Upper lobe of left lung (tissue), 6 donors: Measurements from ENCODE around the gene TOMM22. TPM values are rescaled to one million over a fixed set of nuclear protein-coding genes. Genes with fewer than 3 reads are reported as not detected.
A peak's percentile ranks its signal among the peaks of the same experiment; 100 is the strongest.

ENCODE experiments used
- ATAC-seq, 2 donors: fragments of 200-7000 bp; cut with Tn5 transposase; one replicate each; pipeline ENCODE4 v1.9.1; 2022; ENCODE audit warnings: mild to moderate bottlenecking in 2 of 2, moderate library complexity in 2 of 2; ENCODE audit not compliant: low FRiP score in 2 of 2
- DNase-seq, 2 donors: peaks; one replicate each; pipeline ENCODE4 v3.0.0-alpha.2; 2019 to 2020
- H3K27ac ChIP-seq, 4 donors: fragments of 200-600 bp; sonication (generic); one replicate each; pipeline ENCODE4 v1.5.1; 2016 to 2019
- H3K27me3 ChIP-seq, 4 donors: fragments of 200-600 bp; sonication (generic); one replicate each; pipeline ENCODE4 v1.5.1; 2017 to 2019
- H3K36me3 ChIP-seq, 4 donors: fragments of 200-600 bp; sonication (generic); one replicate each; pipeline ENCODE4 v1.5.1; 2016 to 2019
- H3K4me1 ChIP-seq, 4 donors: fragments of 200-600 bp; sonication (generic); one replicate each; pipeline ENCODE4 v1.5.1; 2018 to 2019
- H3K4me3 ChIP-seq, 4 donors: fragments of 200-600 bp; sonication (generic); one replicate each; pipeline ENCODE4 v1.5.1; 2017 to 2019; ENCODE audit warnings: mild to moderate bottlenecking in 2 of 4, moderate library complexity in 1 of 4
- H3K9me3 ChIP-seq, 4 donors: fragments of 200-600 bp; sonication (generic); one replicate each; pipeline ENCODE4 v1.5.1; 2018 to 2019
- CTCF ChIP-seq, 6 experiments: fragments of 450-650 bp in 4 of 6; fragments of 200-600 bp in 2 of 6; sonication (generic) in 2 of 6; IDR thresholded peaks; one replicate each; pipeline ENCODE4 v1.5.1; 2016 to 2019; ENCODE audit warnings: antibody characterized with exemption in 6 of 6
- EP300 ChIP-seq, 4 donors: sonication (generic); formaldehyde crosslinking; IDR thresholded peaks; one replicate each; pipeline ENCODE4 v1.5.1; 2017; ENCODE audit warnings: antibody characterized with exemption in 4 of 4, control low read depth in 2 of 4
- POLR2A ChIP-seq, 4 donors: fragments of 450-650 bp; IDR thresholded peaks; one replicate each; pipeline ENCODE4 v1.5.1; 2016 to 2017; ENCODE audit warnings: antibody characterized with exemption in 4 of 4, mild to moderate bottlenecking in 2 of 4
- POLR2AphosphoS5 ChIP-seq, 2 donors: sonication (generic); formaldehyde crosslinking; IDR thresholded peaks; one replicate each; pipeline ENCODE4 v1.5.1; 2017; ENCODE audit warnings: antibody characterized with exemption in 2 of 2
- WGBS, 2 donors: methylation state at CpG; one replicate each; pipeline ENCODE4 v1.1.5; 2017 to 2018; 5-methylcytosine and 5-hydroxymethylcytosine counted together
- total RNA-seq, 6 donors: library from RNA; depleted of rRNA in 4 of 6; stranded (reverse); fragments of >200 nt in 4 of 6; gene quantifications; one replicate each; pipeline versions ENCODE4 v1.1.0 to v1.2.1, GENCODE V29; 2016 to 2021
- donor health status: DM: no; HTN: no; CAD: no; lungs with moderate emphysema.
- donor health status: DM: no; HTN: yes; CAD: no; lungs with severe emphysema.

The TOMM22 gene
- total RNA-seq, 6 donors from 2014 or later = 9.4 to 60.3 (median 24.1) TPM

- H3K36me3 ChIP-seq = peaks cover 50 to 100% (median 94%) of the 10 kb centered on the region in 4 donors
- TF ChIP-seq CTCF (IDR thresholded peaks at IDR 0.05) (no peak), EP300 (IDR thresholded peaks at IDR 0.05) (no peak), POLR2AphosphoS5 (IDR thresholded peaks at IDR 0.05) (no peak), POLR2A (IDR thresholded peaks at IDR 0.05) (no peak)
- H3K27me3 ChIP-seq = no peaks in the 10 kb centered on the region
- no peak overlapping the region for H3K27ac ChIP-seq
- no peaks in the 10 kb centered on the region for H3K4me1 ChIP-seq
- H3K4me3 ChIP-seq = no peak overlapping the region
- ATAC-seq (no peak), DNase-seq (no peak)
- no peaks in the 10 kb centered on the region for H3K9me3 ChIP-seq
- WGBS, 2 donors = 94 to 96% methylated on average over 7 to 17 of the region's 18 CpGs
Measured at GRCh38 chr22:38725900-38726655, 44.3 kb downstream of the TOMM22 start.

- ATAC-seq (no peak), DNase-seq (no peak)
- TF ChIP-seq POLR2A (IDR thresholded peaks at IDR 0.05) = no peak
- Histone ChIP-seq H3K27ac (no peak overlapping the region), H3K9me3 (no peaks in the 10 kb centered on the region), H3K4me1 (no peaks in the 10 kb centered on the region), H3K27me3 (no peaks in the 10 kb centered on the region), H3K36me3 (peaks cover 50 to 100% (median 96%) of the 10 kb centered on the region in 4 donors), H3K4me3 (no peak overlapping the region)
- 95% methylated on average over 11 to 12 of the region's 12 CpGs for WGBS, 2 donors
Measured at GRCh38 chr22:38727123-38727522, 45.4 kb downstream of the TOMM22 start.

GRCh38 chr22:38727530-38728451, 46.0 kb downstream of the TOMM22 start:
- no peak overlapping the region for H3K27ac ChIP-seq
- ATAC-seq (no peak), DNase-seq (no peak)
- 94 to 98% methylated on average over 14 to 15 of the region's 15 CpGs for WGBS, 2 donors
- TF ChIP-seq EP300 (IDR thresholded peaks at IDR 0.05) (no peak), POLR2A (IDR thresholded peaks at IDR 0.05) (no peak), POLR2AphosphoS5 (IDR thresholded peaks at IDR 0.05) (no peak), CTCF (IDR thresholded peaks at IDR 0.05) (no peak)
- no peak overlapping the region for H3K4me3 ChIP-seq
- peaks cover 50 to 100% (median 94%) of the 10 kb centered on the region in 4 donors for H3K36me3 ChIP-seq
- no peaks in the 10 kb centered on the region for H3K9me3 ChIP-seq
- H3K27me3 ChIP-seq = no peaks in the 10 kb centered on the region
- H3K4me1 ChIP-seq = peaks cover 0 to 6% (median under 1%) of the 10 kb centered on the region in 4 donors

- ATAC-seq (no peak), DNase-seq (peak in 1 of 2 donors; percentile 65)
- peaks cover 7 to 19% (median 13%) of the 10 kb centered on the region in 4 donors for H3K4me1 ChIP-seq
- H3K9me3 ChIP-seq = no peaks in the 10 kb centered on the region
- H3K27me3 ChIP-seq = no peaks in the 10 kb centered on the region
- WGBS, 2 donors = 93 to 96% methylated on average over 14 to 18 of the region's 18 CpGs
- no peak overlapping the region for H3K27ac ChIP-seq
- no peak overlapping the region for H3K4me3 ChIP-seq
- H3K36me3 ChIP-seq = peaks cover 47 to 100% (median 84%) of the 10 kb centered on the region in 4 donors
- TF ChIP-seq EP300 (IDR thresholded peaks at IDR 0.05) = no peak
- TF ChIP-seq POLR2AphosphoS5 (IDR thresholded peaks at IDR 0.05) = no peak
- TF ChIP-seq POLR2A (IDR thresholded peaks at IDR 0.05) = no peak
- no peak for TF ChIP-seq CTCF (IDR thresholded peaks at IDR 0.05)
Measured at GRCh38 chr22:38728871-38729796, 47.4 kb downstream of the TOMM22 start.
